HEK293T (cell line): ENCODE data around the gene PEAK1.

Source experiments
- CTCF ChIA-PET: fragments of 350-600 bp; formaldehyde crosslinking; extraction: SDS; loops from one replicate; lab custom pipeline; 2021; ENCODE audit warnings: antibody characterized with exemption, inconsistent platforms; lab: Yijun Ruan, JAX
- POLR2A ChIA-PET: fragments of 350-600 bp; formaldehyde crosslinking; extraction: SDS; loops from one replicate; lab custom pipeline; 2020; ENCODE audit warnings: antibody characterized with exemption, inconsistent platforms; lab: Yijun Ruan, JAX
- DNase-seq: peaks from one replicate; pipeline ENCODE4 v3.0.0; 2012; ENCODE audit warnings: mixed read lengths; ENCODE audit errors: extremely low spot score
- ARNT ChIP-seq: fragments of 450-650 bp; IDR thresholded peaks from 2 replicates; pipeline ENCODE4 v1.6.1; 2017; ENCODE audit warnings: mild to moderate bottlenecking
- BHLHE40 ChIP-seq: fragments of 450-650 bp; IDR thresholded peaks from 2 replicates; pipeline ENCODE4 v1.6.1; 2016; ENCODE audit warnings: mild to moderate bottlenecking, moderate library complexity, borderline replicate concordance
- CTBP1 ChIP-seq: fragments of 450-650 bp; IDR thresholded peaks from 2 replicates; pipeline ENCODE4 v1.6.1; 2016; ENCODE audit warnings: borderline replicate concordance
- ELF4 ChIP-seq: fragments of 450-650 bp; IDR thresholded peaks from 2 replicates; pipeline ENCODE4 v1.6.1; 2017; ENCODE audit warnings: antibody characterized with exemption
- FOXA1 ChIP-seq: fragments of 450-650 bp; IDR thresholded peaks from 2 replicates; pipeline ENCODE4 v1.6.1; 2016; ENCODE audit warnings: mild to moderate bottlenecking
- FOXK2 ChIP-seq: fragments of 450-650 bp; IDR thresholded peaks from 2 replicates; pipeline ENCODE4 v1.6.1; 2016; ENCODE audit warnings: mild to moderate bottlenecking
- FOXM1 ChIP-seq: fragments of 450-650 bp; IDR thresholded peaks from 2 replicates; pipeline ENCODE4 v1.6.1; 2017; ENCODE audit warnings: mild to moderate bottlenecking, borderline replicate concordance
- HDGF ChIP-seq: fragments of 450-650 bp; IDR thresholded peaks from 2 replicates; pipeline ENCODE4 v1.6.1; 2017; ENCODE audit warnings: antibody characterized with exemption, borderline replicate concordance
- L3MBTL2 ChIP-seq: fragments of 450-650 bp; conservative IDR thresholded peaks from 2 replicates; pipeline ENCODE4 v1.6.1; 2016; ENCODE audit warnings: mild to moderate bottlenecking
- LEF1 ChIP-seq: fragments of 450-650 bp; IDR thresholded peaks from 2 replicates; pipeline ENCODE4 v1.6.1; 2017; ENCODE audit warnings: mild to moderate bottlenecking, borderline replicate concordance
- NFRKB ChIP-seq: fragments of 450-650 bp; IDR thresholded peaks from 2 replicates; pipeline ENCODE4 v1.6.1; 2016; ENCODE audit warnings: mild to moderate bottlenecking, moderate library complexity
- PKNOX1 ChIP-seq: fragments of 450-650 bp; IDR thresholded peaks from 2 replicates; pipeline ENCODE4 v1.6.1; 2016
- SP1 ChIP-seq: fragments of 450-650 bp; IDR thresholded peaks from 2 replicates; pipeline ENCODE4 v1.6.1; 2017
- SUZ12 ChIP-seq: fragments of 450-650 bp; IDR thresholded peaks from 2 replicates; pipeline ENCODE4 v1.6.1; 2016; ENCODE audit warnings: mild to moderate bottlenecking
- TARDBP ChIP-seq: fragments of 450-650 bp; IDR thresholded peaks from 2 replicates; pipeline ENCODE4 v1.6.1; 2016
- ZNF384 ChIP-seq: fragments of 450-650 bp; IDR thresholded peaks from 2 replicates; pipeline ENCODE4 v1.6.1; 2016

Gene PEAK1

GRCh38 chr15:77266708-77267386, 153.1 kb downstream of the PEAK1 start:
- DNase-seq, result peak; percentile 24
- ChIA-PET POLR2A (no interaction called here), CTCF (interaction anchor here (0.6 to 0.7 kb wide), 2 partner anchors 152 to 277 kb away, joined by 3 to 5 read pairs; no protein-coding TSS in a partner anchor)
- TF ChIP-seq CTBP1, result no peak
- TF ChIP-seq FOXM1, result no peak
- no peak for TF ChIP-seq ZNF384
- no peak for TF ChIP-seq PKNOX1
- TF ChIP-seq ARNT, result no peak
- no peak for TF ChIP-seq L3MBTL2
- no peak for TF ChIP-seq SUZ12
- no peak for TF ChIP-seq LEF1
- no peak for TF ChIP-seq ELF4
- TF ChIP-seq TARDBP, result no peak
- TF ChIP-seq BHLHE40, result no peak
- no peak for TF ChIP-seq FOXK2
- TF ChIP-seq HDGF, result no peak
- no peak for TF ChIP-seq NFRKB
- no peak for TF ChIP-seq FOXA1
- no peak for TF ChIP-seq SP1

GRCh38 chr15:77255385-77255784, 164.5 kb downstream of the PEAK1 start:
- TF ChIP-seq SUZ12 (no peak), BHLHE40 (no peak), FOXM1 (no peak), FOXA1 (no peak), ARNT (no peak), NFRKB (no peak), ELF4 (no peak), L3MBTL2 (no peak), CTBP1 (no peak), FOXK2 (no peak), SP1 (no peak)
- ChIA-PET CTCF (no interaction called here), POLR2A (no interaction called here)
- DNase-seq, result no peak

GRCh38 chr15:77251662-77252061, 168.2 kb downstream of the PEAK1 start:
- TF ChIP-seq HDGF (no peak), ARNT (no peak), BHLHE40 (no peak), FOXA1 (no peak), PKNOX1 (no peak), SP1 (no peak), FOXM1 (no peak), FOXK2 (no peak), NFRKB (no peak)
- ChIA-PET CTCF (no interaction called here), POLR2A (no interaction called here)
- DNase-seq, result no peak

- DNase-seq, result no peak
- ChIA-PET POLR2A (no interaction called here), CTCF (no interaction called here)
- TF ChIP-seq FOXM1 (no peak), BHLHE40 (no peak), CTBP1 (no peak)
Measured at GRCh38 chr15:77247116-77247515, 172.8 kb downstream of the PEAK1 start.

- TF ChIP-seq L3MBTL2 (no peak), FOXK2 (no peak), SP1 (no peak), FOXM1 (no peak), LEF1 (no peak), SUZ12 (no peak), FOXA1 (no peak), TARDBP (no peak), BHLHE40 (no peak), NFRKB (no peak), CTBP1 (no peak), HDGF (no peak), ARNT (no peak), PKNOX1 (no peak), ELF4 (no peak), ZNF384 (no peak)
- ChIA-PET CTCF (no interaction called here), POLR2A (no interaction called here)
- DNase-seq, result no peak
Measured at GRCh38 chr15:77243716-77244401, 176.0 kb downstream of the PEAK1 start.

GRCh38 chr15:77243135-77243534, 176.8 kb downstream of the PEAK1 start:
- ChIA-PET CTCF (no interaction called here), POLR2A (no interaction called here)
- TF ChIP-seq FOXK2 (no peak), FOXA1 (no peak), L3MBTL2 (no peak), PKNOX1 (no peak), NFRKB (no peak), FOXM1 (no peak), SP1 (no peak), ELF4 (no peak), CTBP1 (no peak), TARDBP (no peak), ARNT (no peak), ZNF384 (no peak), HDGF (no peak), LEF1 (no peak), SUZ12 (no peak), BHLHE40 (no peak)
- no peak for DNase-seq
